Keratinocyte (primary cell): ENCODE measurements around the gene KRT2. TPM values are rescaled to one million over a fixed set of nuclear protein-coding genes. Genes with fewer than 3 reads are reported as not detected.
A peak's percentile ranks its signal among the peaks of the same experiment; 100 is the strongest.
"Not testable (repeated sequence)": the region's sequence is repeated elsewhere in the genome, so short reads cannot be mapped to it uniquely, and the experiment has no call there.

Source experiments
- DNase-seq: peaks from one replicate; pipeline ENCODE4 v3.0.0-alpha.2; 2011; ENCODE audit warnings: low read depth, missing footprints, low spot score
- FAIRE-seq: peaks from 2 replicates; lab custom pipeline; 2011; peaks lifted over from hg19 to GRCh38; lab: Jason Lieb, UNC
- H2AFZ ChIP-seq: 2 replicates; pipeline ENCODE4 v1.6.0; 2012; ENCODE audit warnings: low read length, control low read depth, inconsistent platforms; ENCODE audit not compliant: control insufficient read depth
- H3K27ac ChIP-seq: 2 replicates; pipeline ENCODE4 v1.5.1; 2011; ENCODE audit warnings: low read length; ENCODE audit not compliant: control insufficient read depth, insufficient read depth
- H3K27me3 ChIP-seq: 3 replicates; pipeline ENCODE4 v1.6.0; 2011; ENCODE audit warnings: low read length; ENCODE audit not compliant: control insufficient read depth, insufficient read depth; ENCODE audit errors: extremely low read depth
- H3K36me3 ChIP-seq, 2 experiments: 2 replicates in 1 of 2; 3 replicates in 1 of 2; pipeline ENCODE4 v1.5.1; 2011; ENCODE audit warnings: low read length in 2 of 2, mild to moderate bottlenecking in 1 of 2; ENCODE audit not compliant: control insufficient read depth in 2 of 2, insufficient read depth in 2 of 2; ENCODE audit errors: extremely low read depth in 1 of 2
- H3K4me1 ChIP-seq: 3 replicates; pipeline ENCODE4 v1.5.1; 2011; ENCODE audit warnings: low read length; ENCODE audit not compliant: control insufficient read depth, insufficient read depth; ENCODE audit errors: extremely low read depth
- H3K4me2 ChIP-seq: 3 replicates; pipeline ENCODE4 v1.6.0; 2011; ENCODE audit warnings: low read depth, low read length; ENCODE audit not compliant: control insufficient read depth, insufficient read depth; ENCODE audit errors: extremely low read depth
- H3K4me3 ChIP-seq, 3 experiments: fragments of 200-600 bp in 1 of 3; sonication (generic) in 1 of 3; 2 replicates in 2 of 3; 3 replicates in 1 of 3; pipeline ENCODE4 v1.5.1; 2011 to 2016; ENCODE audit warnings: low read length in 3 of 3, mild to moderate bottlenecking in 3 of 3, control low read depth in 2 of 3, inconsistent platforms in 1 of 3, low read depth in 1 of 3, mixed read lengths in 1 of 3, mixed run types in 1 of 3, moderate library complexity in 1 of 3; ENCODE audit not compliant: control insufficient read depth in 2 of 3, insufficient read depth in 2 of 3; ENCODE audit errors: extremely low read depth in 1 of 3
- H3K79me2 ChIP-seq: 2 replicates; pipeline ENCODE4 v1.6.0; 2012; ENCODE audit warnings: low read length; ENCODE audit not compliant: control insufficient read depth, insufficient read depth
- H3K9ac ChIP-seq: 3 replicates; pipeline ENCODE4 v1.6.0; 2011; ENCODE audit warnings: low read length; ENCODE audit not compliant: control insufficient read depth, insufficient read depth; ENCODE audit errors: extremely low read depth
- H3K9me1 ChIP-seq: 3 replicates; pipeline ENCODE4 v1.6.0; 2011; ENCODE audit warnings: low read length; ENCODE audit not compliant: control insufficient read depth, insufficient read depth; ENCODE audit errors: extremely low read depth
- H3K9me3 ChIP-seq: 2 replicates; pipeline ENCODE4 v1.5.1; 2012; ENCODE audit warnings: low read depth, low read length; ENCODE audit not compliant: control insufficient read depth
- H4K20me1 ChIP-seq: 3 replicates; pipeline ENCODE4 v1.6.0; 2011; ENCODE audit warnings: low read length; ENCODE audit not compliant: control insufficient read depth, insufficient read depth; ENCODE audit errors: extremely low read depth
- EZH2 ChIP-seq: IDR thresholded peaks from one replicate; pipeline ENCODE4 v1.6.1; 2012; ENCODE audit warnings: inconsistent platforms, mild to moderate bottlenecking, low read length, moderate library complexity
- dilution Hi-C: fragments of 300-500 bp; cut with MboI; formaldehyde crosslinking; loops from one replicate; pipeline ENCODE4 v1.7.0; 2020; ENCODE audit warnings: low sequenced_read_pairs; ENCODE audit not compliant: extremely low pct_ligation_motif_present
- polyA plus RNA-seq, 5 experiments: library from polyadenylated mRNA; depleted of rRNA in 3 of 5; stranded (reverse) in 3 of 5; stranded (forward) in 1 of 5; unstranded in 1 of 5; fragments of >200 nt; gene quantifications; 1 replicate in 1 of 5; 2 replicates in 3 of 5; 3 replicates in 1 of 5; pipeline versions ENCODE4 v1.2.1 to v1.2.3, GENCODE V29; 2011 to 2012; ENCODE audit warnings: missing spikeins in 2 of 5, low read depth in 1 of 5, low replicate concordance in 1 of 5
- TF ChIP-seq, protein P1 (sequence below), 3 experiments: IDR thresholded peaks in 1 of 3; conservative IDR thresholded peaks in 1 of 3; optimal IDR thresholded peaks in 1 of 3; 2 replicates in 2 of 3; 3 replicates in 1 of 3; pipeline versions ENCODE3 to v1.5.1; 2011; ENCODE audit warnings: low read length in 3 of 3, mild to moderate bottlenecking in 3 of 3, moderate library complexity in 2 of 3, control low read depth in 1 of 3, inconsistent platforms in 1 of 3; ENCODE audit not compliant: insufficient read depth in 2 of 3; ENCODE audit errors: extremely low read depth in 1 of 3

KRT2 gene
- polyA plus RNA-seq, 1 donor (not counting 4 experiments of a cell fraction or from before 2014, with no cell fraction given), result 0.69 TPM

DNA sequence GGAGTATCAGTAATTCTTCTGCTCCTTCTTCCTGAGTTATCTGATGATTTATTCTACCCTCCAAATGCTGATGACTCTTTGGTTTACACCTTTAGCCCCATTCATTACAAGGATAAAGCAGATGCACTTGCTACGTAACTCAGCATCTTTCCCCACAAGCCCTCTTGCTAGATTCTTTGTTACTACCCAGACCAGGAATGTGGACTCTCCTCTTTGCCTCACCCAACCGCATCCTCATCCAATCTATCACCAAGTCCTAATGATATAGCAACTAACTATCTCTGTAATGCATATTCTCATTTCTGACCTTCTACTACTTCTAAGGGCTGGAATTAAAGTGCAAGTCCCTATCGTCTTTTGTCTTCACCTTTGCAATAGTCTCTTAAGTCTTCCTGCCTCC is 18.9 kb upstream of the KRT2 start:
- Histone ChIP-seq H3K36me3 (no peaks in the 10 kb centered on the region), H3K9me3 (no peaks in the 10 kb centered on the region), H3K27me3 (peaks cover 15% of the 10 kb centered on the region), H3K9me1 (no peaks in the 10 kb centered on the region), H3K4me3 (no peak overlapping the region), H3K27ac (no peak overlapping the region), H3K79me2 (no peaks in the 10 kb centered on the region), H3K4me1 (peaks cover 11% of the 10 kb centered on the region), H4K20me1 (no peaks in the 10 kb centered on the region), H3K4me2 (no peak overlapping the region), H3K9ac (no peak overlapping the region), H2AFZ (no peak overlapping the region)
- TF ChIP-seq EZH2, result no peak
- TF ChIP-seq, protein P1, sequence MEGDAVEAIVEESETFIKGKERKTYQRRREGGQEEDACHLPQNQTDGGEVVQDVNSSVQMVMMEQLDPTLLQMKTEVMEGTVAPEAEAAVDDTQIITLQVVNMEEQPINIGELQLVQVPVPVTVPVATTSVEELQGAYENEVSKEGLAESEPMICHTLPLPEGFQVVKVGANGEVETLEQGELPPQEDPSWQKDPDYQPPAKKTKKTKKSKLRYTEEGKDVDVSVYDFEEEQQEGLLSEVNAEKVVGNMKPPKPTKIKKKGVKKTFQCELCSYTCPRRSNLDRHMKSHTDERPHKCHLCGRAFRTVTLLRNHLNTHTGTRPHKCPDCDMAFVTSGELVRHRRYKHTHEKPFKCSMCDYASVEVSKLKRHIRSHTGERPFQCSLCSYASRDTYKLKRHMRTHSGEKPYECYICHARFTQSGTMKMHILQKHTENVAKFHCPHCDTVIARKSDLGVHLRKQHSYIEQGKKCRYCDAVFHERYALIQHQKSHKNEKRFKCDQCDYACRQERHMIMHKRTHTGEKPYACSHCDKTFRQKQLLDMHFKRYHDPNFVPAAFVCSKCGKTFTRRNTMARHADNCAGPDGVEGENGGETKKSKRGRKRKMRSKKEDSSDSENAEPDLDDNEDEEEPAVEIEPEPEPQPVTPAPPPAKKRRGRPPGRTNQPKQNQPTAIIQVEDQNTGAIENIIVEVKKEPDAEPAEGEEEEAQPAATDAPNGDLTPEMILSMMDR (optimal IDR thresholded peaks at IDR 0.05 in 1 of 3, IDR thresholded peaks at IDR 0.05 in 1 of 3, conservative IDR thresholded peaks at IDR 0.05 in 1 of 3; ENCODE audit: extremely low read depth in 1 of 3, insufficient read depth in 2 of 3, low read length in 3 of 3), result no peak
- dilution Hi-C loops, result no loop called here
- FAIRE-seq, result peak; percentile 60
- peak; percentile 23 for DNase-seq

DNA sequence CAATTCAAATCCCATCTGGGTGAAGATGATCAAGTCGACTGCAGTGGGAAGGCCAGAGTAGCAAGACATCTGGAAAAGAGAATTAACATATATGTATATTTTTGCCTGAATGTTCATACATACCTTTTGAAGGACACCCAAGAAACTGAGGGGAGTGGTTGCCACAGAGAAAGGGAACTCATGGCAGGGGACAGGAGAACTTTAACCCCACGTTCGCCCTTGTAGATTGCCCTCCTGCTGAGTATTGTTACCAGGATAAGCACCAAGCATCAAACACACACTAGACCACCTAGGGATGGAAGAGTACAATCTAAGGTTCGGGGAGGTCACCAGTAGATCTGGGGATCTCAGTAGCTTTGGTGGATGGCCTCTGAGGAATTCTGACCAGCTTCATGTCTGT is 18.5 kb upstream of the KRT2 start:
- H3K9me3 ChIP-seq, result no peaks in the 10 kb centered on the region
- H3K27me3 ChIP-seq, result peaks cover 13% of the 10 kb centered on the region
- H3K4me1 ChIP-seq, result peaks cover 14% of the 10 kb centered on the region
- DNase-seq, result no peak
- no peaks in the 10 kb centered on the region for H3K9me1 ChIP-seq
- H3K36me3 ChIP-seq, result no peaks in the 10 kb centered on the region
- no peak overlapping the region for H3K9ac ChIP-seq
- H3K79me2 ChIP-seq, result no peaks in the 10 kb centered on the region
- dilution Hi-C loops, result no loop called here
- FAIRE-seq, result no peak
- H4K20me1 ChIP-seq, result no peaks in the 10 kb centered on the region
- H3K27ac ChIP-seq, result no peak overlapping the region
- TF ChIP-seq EZH2, result no peak
- TF ChIP-seq, protein P1 (optimal IDR thresholded peaks at IDR 0.05 in 1 of 3, IDR thresholded peaks at IDR 0.05 in 1 of 3, conservative IDR thresholded peaks at IDR 0.05 in 1 of 3; ENCODE audit: extremely low read depth in 1 of 3, insufficient read depth in 2 of 3, low read length in 3 of 3), result no peak
- H2AFZ ChIP-seq, result no peak overlapping the region
- H3K4me2 ChIP-seq, result no peak overlapping the region
- H3K4me3 ChIP-seq, result no peak overlapping the region

DNA sequence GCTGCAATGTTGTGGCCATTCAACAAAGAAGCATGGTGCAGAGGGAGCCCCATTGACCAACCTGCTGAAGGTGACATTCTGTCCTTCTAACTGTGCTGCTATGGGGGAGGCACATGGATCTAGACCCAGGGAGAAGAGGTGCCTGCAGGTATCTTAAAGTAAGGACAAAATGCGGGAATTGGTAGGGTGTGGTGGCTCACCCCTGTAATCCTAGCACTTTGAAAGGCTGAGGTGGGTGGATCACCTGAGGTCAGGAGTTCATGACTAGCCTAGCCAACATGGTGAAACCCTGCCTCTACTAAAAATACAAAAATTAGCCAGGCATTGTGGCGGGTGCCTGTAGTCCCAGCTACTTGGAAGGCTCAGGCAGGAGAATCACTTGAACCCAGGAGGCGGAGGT is 17.9 kb upstream of the KRT2 start:
- H3K27ac ChIP-seq, H3K9me3 ChIP-seq, H2AFZ ChIP-seq, dilution Hi-C loops, FAIRE-seq, DNase-seq, H3K4me2 ChIP-seq, H3K79me2 ChIP-seq, H3K36me3 ChIP-seq, H3K9ac ChIP-seq, H3K4me3 ChIP-seq, H4K20me1 ChIP-seq, H3K9me1 ChIP-seq: not testable (repeated sequence)
- peaks cover 14% of the 10 kb centered on the region for H3K4me1 ChIP-seq
- H3K27me3 ChIP-seq, result peaks cover 11% of the 10 kb centered on the region
